Natural killer cell (primary cell): ENCODE measurements around the gene GSS. TPM values are rescaled to one million over a fixed set of nuclear protein-coding genes. Genes with fewer than 3 reads are reported as not detected.

Experiments used
- ATAC-seq, 3 donors: fragments of 150-1000 bp in 2 of 3; fragments of 200-7000 bp in 1 of 3; cut with Tn5 transposase; 1 replicate in 1 of 3; 2 replicates in 2 of 3; pipeline ENCODE4 v1.10.0; 2021; ENCODE audit warnings: mild to moderate bottlenecking in 2 of 3, moderate library complexity in 2 of 3
- DNase-seq, 2 donors: peaks; one replicate each; pipeline versions ENCODE4 v3.0.0 to v3.0.0-alpha.2; 2013 to 2021; ENCODE audit warnings: mixed read lengths in 1 of 2
- H3K27ac ChIP-seq: one replicate; pipeline ENCODE4 v1.5.1; 2013; ENCODE audit warnings: mild to moderate bottlenecking, low read length
- H3K27me3 ChIP-seq: one replicate; pipeline ENCODE4 v1.6.1; 2013; ENCODE audit warnings: low read length; ENCODE audit not compliant: control insufficient read depth, insufficient read depth
- H3K36me3 ChIP-seq: one replicate; pipeline ENCODE4 v1.6.1; 2013; ENCODE audit warnings: low read length; ENCODE audit not compliant: control insufficient read depth, insufficient read depth
- H3K4me1 ChIP-seq: one replicate; pipeline ENCODE4 v1.6.1; 2013; ENCODE audit warnings: low read length; ENCODE audit not compliant: control insufficient read depth, insufficient read depth
- H3K4me3 ChIP-seq: one replicate; pipeline ENCODE4 v1.5.1; 2013; ENCODE audit warnings: low read length
- H3K9me3 ChIP-seq: one replicate; pipeline ENCODE4 v1.6.1; 2013; ENCODE audit warnings: low read length; ENCODE audit not compliant: control insufficient read depth, insufficient read depth
- H3K27ac Mint-ChIP-seq, 2 donors: one replicate each; pipeline ENCODE4 v1.8.0; 2022; ENCODE audit warnings: mild to moderate bottlenecking in 2 of 2, mixed read lengths in 2 of 2, moderate library complexity in 1 of 2
- H3K27me3 Mint-ChIP-seq, 2 donors: one replicate each; pipeline ENCODE4 v1.8.0; 2022; ENCODE audit warnings: low read depth in 2 of 2, mixed read lengths in 2 of 2
- H3K36me3 Mint-ChIP-seq: one replicate; pipeline ENCODE4 v1.8.0; 2022; ENCODE audit warnings: mixed read lengths
- H3K4me1 Mint-ChIP-seq, 2 donors: one replicate each; pipeline ENCODE4 v1.8.0; 2022; ENCODE audit warnings: mixed read lengths in 2 of 2
- H3K4me3 Mint-ChIP-seq: one replicate; pipeline ENCODE4 v1.8.0; 2022; ENCODE audit warnings: mild to moderate bottlenecking, moderate library complexity, mixed read lengths
- H3K9me3 Mint-ChIP-seq, 2 donors: one replicate each; pipeline ENCODE4 v1.8.0; 2022; ENCODE audit warnings: mixed read lengths in 2 of 2
- CTCF ChIP-seq: fragments of 200-600 bp; IDR thresholded peaks from one replicate; pipeline ENCODE4 v1.8.0; 2022; ENCODE audit warnings: antibody characterized with exemption
- WGBS: methylation state at CpG from one replicate; pipeline ENCODE4 v1.1.7; 2013; ENCODE audit warnings: missing lambda C conversion rate; ENCODE audit not compliant: insufficient coverage; 5-methylcytosine and 5-hydroxymethylcytosine counted together
- intact Hi-C: fragments of 100-400 bp; cut with micrococcal nuclease; formaldehyde crosslinking; loops from one replicate; pipeline ENCODE4 v1.14.2; 2022
- total RNA-seq, 4 donors: library from RNA; stranded (reverse); fragments of 120-200 nt in 1 of 4; gene quantifications; one replicate each; pipeline versions ENCODE4 v1.2.3 to v1.2.4, GENCODE V29; 2013 to 2022

Gene GSS
- total RNA-seq, 3 donors from 2014 or later (not counting 1 experiment from before 2014, with no cell fraction given): 27.4 to 35.4 (median 30.3) TPM

- Mint-ChIP-seq H3K4me3 (no peak overlapping the region), H3K27ac (no peak overlapping the region), H3K9me3 (no peaks in the 10 kb centered on the region), H3K27me3 (no peaks in the 10 kb centered on the region), H3K4me1 (no peaks in the 10 kb centered on the region), H3K36me3 (no peaks in the 10 kb centered on the region)
- Histone ChIP-seq H3K36me3 (peaks cover 14% of the 10 kb centered on the region), H3K4me1 (no peaks in the 10 kb centered on the region), H3K27me3 (no peaks in the 10 kb centered on the region), H3K27ac (no peak overlapping the region), H3K9me3 (no peaks in the 10 kb centered on the region), H3K4me3 (no peak overlapping the region)
- DNase-seq (no peak), ATAC-seq (no peak)
- intact Hi-C loops: no loop called here
- no peak for TF ChIP-seq CTCF
Observed at GRCh38 chr20:34948030-34948429, 7.6 kb downstream of the GSS start.

GRCh38 chr20:34947336-34947735, 8.3 kb downstream of the GSS start:
- Mint-ChIP-seq H3K9me3 (no peaks in the 10 kb centered on the region), H3K27ac (no peak overlapping the region), H3K4me1 (no peaks in the 10 kb centered on the region), H3K27me3 (no peaks in the 10 kb centered on the region), H3K36me3 (no peaks in the 10 kb centered on the region), H3K4me3 (no peak overlapping the region)
- intact Hi-C loops: no loop called here
- no peaks in the 10 kb centered on the region for H3K27me3 ChIP-seq
- ATAC-seq: no peak
- H3K4me1 ChIP-seq: no peaks in the 10 kb centered on the region
- H3K27ac ChIP-seq: no peak overlapping the region
- H3K4me3 ChIP-seq: no peak overlapping the region
- no peak for TF ChIP-seq CTCF
- H3K9me3 ChIP-seq: no peaks in the 10 kb centered on the region
- H3K36me3 ChIP-seq: peaks cover 19% of the 10 kb centered on the region
- no peak for DNase-seq

- ATAC-seq: no peak
Observed at GRCh38 chr20:34946661-34947060, 8.9 kb downstream of the GSS start.

More at GRCh38 chr20:34946661-34947060, 8.9 kb downstream of the GSS start:
- Mint-ChIP-seq H3K27me3 (no peaks in the 10 kb centered on the region), H3K4me3 (no peak overlapping the region), H3K9me3 (no peaks in the 10 kb centered on the region), H3K27ac (no peak overlapping the region), H3K4me1 (no peaks in the 10 kb centered on the region), H3K36me3 (no peaks in the 10 kb centered on the region)
- WGBS: 98% methylated on average over 3 of the region's 3 CpGs
- DNase-seq: no peak
- no peak for TF ChIP-seq CTCF
- Histone ChIP-seq H3K9me3 (no peaks in the 10 kb centered on the region), H3K4me1 (no peaks in the 10 kb centered on the region), H3K36me3 (peaks cover 25% of the 10 kb centered on the region), H3K27ac (no peak overlapping the region), H3K27me3 (no peaks in the 10 kb centered on the region), H3K4me3 (no peak overlapping the region)
- intact Hi-C loops: no loop called here
